Omental fat pad (tissue), 4 donors: ENCODE data around the gene ZNF506. TPM values are rescaled to one million over a fixed set of nuclear protein-coding genes. Genes with fewer than 3 reads are reported as not detected.

Experiments
- ATAC-seq: fragments of 150-250 bp; one replicate; pipeline ENCODE4 v1.9.1; 2016; ENCODE audit warnings: mild to moderate bottlenecking, moderate library complexity; ENCODE audit not compliant: low FRiP score
- DNase-seq: peaks from one replicate; pipeline ENCODE4 v3.0.0-alpha.2; 2019; ENCODE audit warnings: low spot score
- total RNA-seq, 4 donors: library from RNA; depleted of rRNA; stranded (reverse); fragments of >200 nt; gene quantifications; one replicate each; pipeline ENCODE4 v1.1.0, GENCODE V29; 2016
- TF ChIP-seq, protein P1 (sequence below), 3 donors: fragments of 450-650 bp; IDR thresholded peaks; one replicate each; pipeline ENCODE4 v1.5.1; 2016 to 2017; ENCODE audit warnings: antibody characterized with exemption in 3 of 3, mild to moderate bottlenecking in 3 of 3, moderate library complexity in 2 of 3

Gene ZNF506
- total RNA-seq, 4 donors from 2014 or later = 20.0 to 47.6 (median 24.0) TPM

DNA sequence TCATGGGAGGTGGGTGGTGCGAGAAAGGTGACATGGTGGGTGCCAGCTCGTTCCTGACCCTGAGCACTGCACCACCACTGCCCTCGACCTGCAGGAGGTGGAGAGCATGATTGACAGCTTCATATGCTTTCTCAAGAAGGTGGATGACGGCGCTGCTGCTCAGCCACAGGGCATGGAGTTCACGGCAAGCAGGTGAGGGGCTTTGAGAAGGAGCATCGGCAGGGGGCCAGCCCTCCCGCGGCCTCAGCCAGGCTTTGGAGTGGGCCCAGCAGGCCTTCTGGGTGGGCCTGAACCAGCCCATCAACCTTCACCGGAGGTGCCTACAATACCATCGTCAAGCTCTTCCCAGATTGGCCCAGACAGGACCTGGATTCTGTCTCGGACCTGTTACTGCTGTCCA lies 69.7 kb downstream of the ZNF506 start:
- no peak for DNase-seq
- TF ChIP-seq, protein P1, sequence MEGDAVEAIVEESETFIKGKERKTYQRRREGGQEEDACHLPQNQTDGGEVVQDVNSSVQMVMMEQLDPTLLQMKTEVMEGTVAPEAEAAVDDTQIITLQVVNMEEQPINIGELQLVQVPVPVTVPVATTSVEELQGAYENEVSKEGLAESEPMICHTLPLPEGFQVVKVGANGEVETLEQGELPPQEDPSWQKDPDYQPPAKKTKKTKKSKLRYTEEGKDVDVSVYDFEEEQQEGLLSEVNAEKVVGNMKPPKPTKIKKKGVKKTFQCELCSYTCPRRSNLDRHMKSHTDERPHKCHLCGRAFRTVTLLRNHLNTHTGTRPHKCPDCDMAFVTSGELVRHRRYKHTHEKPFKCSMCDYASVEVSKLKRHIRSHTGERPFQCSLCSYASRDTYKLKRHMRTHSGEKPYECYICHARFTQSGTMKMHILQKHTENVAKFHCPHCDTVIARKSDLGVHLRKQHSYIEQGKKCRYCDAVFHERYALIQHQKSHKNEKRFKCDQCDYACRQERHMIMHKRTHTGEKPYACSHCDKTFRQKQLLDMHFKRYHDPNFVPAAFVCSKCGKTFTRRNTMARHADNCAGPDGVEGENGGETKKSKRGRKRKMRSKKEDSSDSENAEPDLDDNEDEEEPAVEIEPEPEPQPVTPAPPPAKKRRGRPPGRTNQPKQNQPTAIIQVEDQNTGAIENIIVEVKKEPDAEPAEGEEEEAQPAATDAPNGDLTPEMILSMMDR (IDR thresholded peaks at IDR 0.05) = no peak
- no peak for ATAC-seq

DNA sequence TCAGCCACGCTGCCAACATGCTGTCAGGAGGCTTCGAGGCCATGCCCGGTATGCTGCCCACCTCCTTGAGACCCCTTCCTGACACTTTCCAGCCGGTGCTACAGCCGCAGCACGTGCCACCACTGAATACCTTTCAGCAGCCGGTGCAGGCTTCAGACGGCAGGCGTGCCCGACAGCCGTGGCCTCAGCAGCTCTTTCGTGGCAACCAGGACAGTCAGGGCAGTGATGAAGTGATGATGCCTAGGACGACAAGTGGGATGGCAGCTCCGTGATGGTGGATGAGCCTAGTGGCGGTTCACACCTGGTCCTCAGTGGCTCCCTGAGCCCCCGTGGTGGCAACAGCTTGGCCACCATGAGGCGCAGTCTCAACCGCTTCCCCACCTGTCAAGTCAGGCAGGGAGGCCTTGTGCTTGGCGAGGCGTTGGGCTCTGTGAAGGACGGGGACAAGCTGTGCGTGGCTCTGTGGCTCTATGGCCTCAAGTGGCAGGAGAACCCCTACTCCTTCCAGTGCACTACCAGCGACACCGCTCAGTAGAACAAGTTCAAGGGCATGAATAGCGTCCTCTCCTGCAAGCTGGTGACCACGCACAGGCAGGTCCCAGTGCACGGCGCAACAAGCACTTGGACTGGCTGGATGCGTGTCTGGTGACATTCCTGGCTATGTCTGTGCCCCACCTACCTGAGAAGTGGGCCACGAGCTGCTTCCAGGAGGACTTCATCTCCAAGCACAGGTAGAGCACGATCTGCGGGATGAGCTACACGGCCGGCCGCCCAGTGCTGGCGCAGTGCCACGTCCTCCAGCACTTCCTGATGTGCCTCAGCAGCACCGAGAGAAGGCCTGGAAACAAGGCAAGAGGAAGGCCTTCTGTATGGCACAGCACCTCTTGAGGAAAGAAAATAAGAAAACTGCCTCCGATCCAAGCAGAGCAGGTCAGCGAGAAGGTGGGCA lies 70.4 kb downstream of the ZNF506 start:
- TF ChIP-seq, protein P1 (IDR thresholded peaks at IDR 0.05) = no peak
- ATAC-seq = no peak
- no peak for DNase-seq

DNA sequence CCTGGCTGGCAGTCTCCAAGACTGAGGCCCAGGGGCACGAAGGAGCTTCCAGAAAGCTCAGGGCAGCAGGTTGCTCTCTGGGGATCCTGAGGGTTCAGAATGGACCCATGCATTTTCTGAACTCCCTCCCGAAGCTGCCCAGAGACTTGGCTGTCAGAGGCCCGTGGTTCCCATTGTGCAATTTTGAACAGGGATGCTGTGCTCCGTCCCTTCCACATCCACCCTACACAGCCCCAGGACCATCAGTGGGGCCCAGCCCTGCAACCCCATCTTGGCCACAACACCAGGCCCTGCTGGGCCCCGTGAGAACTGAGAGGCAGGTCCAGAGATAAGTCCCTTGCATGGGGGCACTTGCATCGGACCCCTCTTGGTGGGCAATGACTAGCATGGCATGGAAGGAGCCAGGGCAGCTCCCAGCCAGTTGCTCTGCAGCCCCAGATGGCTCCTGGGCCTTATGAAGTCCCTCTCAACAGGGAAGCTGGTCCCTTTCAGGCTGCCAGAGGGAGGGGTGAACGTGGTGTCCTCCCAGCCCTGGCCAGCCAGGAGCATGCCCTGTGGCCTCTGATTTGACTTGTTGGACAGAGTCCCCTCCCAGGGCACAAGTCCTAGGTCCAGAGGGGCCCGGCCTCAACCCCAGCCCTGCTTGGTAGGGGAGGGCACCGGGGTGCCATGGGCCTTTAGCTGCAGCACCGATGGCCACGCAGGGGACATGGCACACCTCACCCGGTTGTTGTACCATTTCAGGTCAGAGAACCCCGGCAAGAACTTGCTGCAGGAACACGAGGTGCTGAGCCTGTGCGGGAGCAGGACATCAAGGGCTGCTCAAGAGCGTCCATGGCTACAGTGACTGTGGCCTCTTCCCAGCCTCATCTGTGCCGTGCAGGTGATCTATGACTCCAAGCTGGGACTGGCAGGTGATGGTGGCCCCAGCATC lies 71.4 kb downstream of the ZNF506 start:
- DNase-seq (no peak), ATAC-seq (no peak)
- TF ChIP-seq, protein P1 (IDR thresholded peaks at IDR 0.05) = no peak

DNA sequence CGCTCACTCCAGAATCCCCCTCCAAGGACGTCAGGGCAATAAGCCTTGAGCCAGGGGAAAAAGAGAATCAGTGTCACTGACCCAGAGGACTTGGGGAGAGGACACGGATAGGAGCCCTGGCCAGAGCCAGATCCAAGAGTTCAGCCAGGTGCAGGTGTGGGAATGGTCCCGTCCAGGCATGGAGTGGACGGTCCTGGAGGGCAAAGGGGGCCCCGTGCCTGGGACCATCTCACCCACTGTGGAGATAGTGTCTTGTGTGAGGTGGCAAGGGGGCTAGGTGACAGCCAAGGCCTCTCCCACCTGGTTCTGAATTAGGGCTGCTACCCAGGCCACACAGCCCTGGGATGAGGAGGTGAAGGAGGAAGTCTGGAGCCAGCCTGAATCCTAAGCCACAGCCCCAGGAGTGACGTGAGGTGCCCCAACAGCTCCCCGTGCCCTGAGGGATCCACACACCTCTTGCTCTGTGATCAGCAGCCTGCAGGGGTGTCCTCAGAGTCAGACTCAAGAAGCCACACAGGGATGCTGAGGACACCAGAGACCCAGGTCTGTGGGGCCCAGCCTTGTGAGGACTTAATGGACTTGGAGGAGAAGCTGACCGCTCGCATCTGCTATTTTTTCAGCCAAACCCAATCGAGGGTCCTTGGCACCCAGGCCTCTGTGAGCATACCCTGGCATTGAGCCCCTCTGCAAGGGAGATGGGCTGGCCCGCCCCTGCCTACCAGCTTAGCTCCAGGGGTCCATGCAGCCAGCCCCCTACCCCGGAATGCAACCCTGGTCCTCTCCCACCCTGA lies 72.2 kb downstream of the ZNF506 start:
- ATAC-seq = no peak
- TF ChIP-seq, protein P1 (IDR thresholded peaks at IDR 0.05) = no peak
- DNase-seq = no peak

DNA sequence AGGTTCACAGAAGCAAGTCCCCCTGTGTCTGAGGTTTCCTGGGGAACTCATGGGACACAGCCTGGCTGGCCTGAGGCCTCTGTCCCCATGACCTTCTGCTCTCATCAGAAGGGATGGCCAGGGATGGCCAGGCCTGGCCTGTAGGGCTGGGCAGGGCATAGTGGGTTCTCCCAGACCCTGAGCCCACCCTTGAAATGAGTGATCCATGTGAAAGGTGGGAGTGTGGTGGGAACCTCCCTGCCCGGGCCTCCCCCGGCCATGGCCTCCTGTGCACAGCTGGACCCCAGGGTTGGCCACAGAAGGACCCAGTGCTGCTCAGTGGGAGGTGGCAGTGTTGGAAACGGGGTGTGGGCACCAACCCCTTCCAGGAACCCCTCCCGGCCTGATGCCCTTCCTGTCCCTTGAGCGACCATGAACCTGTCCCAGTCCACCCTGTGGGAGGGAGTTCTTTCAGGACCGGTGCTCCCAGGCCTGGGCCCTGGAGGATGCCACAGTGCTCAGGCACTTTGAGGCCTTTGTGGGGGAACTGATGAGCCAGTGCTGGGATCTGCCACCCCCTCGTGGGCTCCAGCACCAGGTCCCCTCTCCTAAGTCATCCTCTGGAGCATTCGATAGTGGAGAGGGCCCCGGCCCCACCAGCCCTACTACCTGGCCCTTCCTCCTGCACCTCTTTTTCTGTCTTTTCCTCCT lies 73.2 kb downstream of the ZNF506 start:
- no peak for ATAC-seq
- TF ChIP-seq, protein P1 (IDR thresholded peaks at IDR 0.05) = no peak
- no peak for DNase-seq
